ENCODE results near the gene NPIPB6.

The NPIPB6 gene

GRCh38 chr16:28303132-28303531 is 60.2 kb downstream of the NPIPB6 start:
- Histone ChIP-seq H3K4me3 (ENCODE audit: low read length) (no peak overlapping the region), H3K27ac (ENCODE audit: low read depth, low read length) (no peak overlapping the region), H3K9ac (ENCODE audit: low read length) (no peak overlapping the region), H3K36me3 (ENCODE audit: control insufficient read depth, insufficient read depth, low read length) (no peaks in the 10 kb centered on the region), H3K27me3 (ENCODE audit: control insufficient read depth, insufficient read depth, low read length) (no peaks in the 10 kb centered on the region), H3K4me1 (ENCODE audit: control insufficient read depth, insufficient read depth, low read length) (no peaks in the 10 kb centered on the region)

DNA sequence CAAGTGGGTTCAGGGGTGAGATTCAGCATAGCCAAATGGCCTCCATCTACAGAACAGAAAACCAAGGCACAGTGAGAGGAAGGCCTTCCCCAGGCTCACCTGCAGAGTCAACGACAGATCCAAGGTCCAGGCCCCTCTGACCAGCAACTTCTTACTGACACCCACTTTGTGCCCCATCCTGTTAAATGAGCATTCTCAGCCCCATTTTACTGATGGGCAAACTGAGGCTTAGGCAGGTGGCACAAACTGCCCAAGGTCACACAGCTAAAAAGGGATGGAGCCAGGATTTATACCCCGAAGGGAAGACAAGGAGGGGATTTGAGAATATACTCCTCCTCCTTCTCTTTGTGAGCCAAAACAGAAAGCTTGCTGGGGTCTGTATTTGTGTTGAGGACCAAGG is 61.7 kb downstream of the NPIPB6 start:
- no peak overlapping the region for H3K4me3 ChIP-seq (ENCODE audit: low read length)
- H3K36me3 ChIP-seq (ENCODE audit: control insufficient read depth, insufficient read depth, low read length): no peaks in the 10 kb centered on the region
- no peak overlapping the region for H3K27ac ChIP-seq (ENCODE audit: low read depth, low read length)
- no peak overlapping the region for H3K9ac ChIP-seq (ENCODE audit: low read length)
- H3K4me1 ChIP-seq (ENCODE audit: control insufficient read depth, insufficient read depth, low read length): no peaks in the 10 kb centered on the region
- H3K27me3 ChIP-seq (ENCODE audit: control insufficient read depth, insufficient read depth, low read length): no peaks in the 10 kb centered on the region

DNA sequence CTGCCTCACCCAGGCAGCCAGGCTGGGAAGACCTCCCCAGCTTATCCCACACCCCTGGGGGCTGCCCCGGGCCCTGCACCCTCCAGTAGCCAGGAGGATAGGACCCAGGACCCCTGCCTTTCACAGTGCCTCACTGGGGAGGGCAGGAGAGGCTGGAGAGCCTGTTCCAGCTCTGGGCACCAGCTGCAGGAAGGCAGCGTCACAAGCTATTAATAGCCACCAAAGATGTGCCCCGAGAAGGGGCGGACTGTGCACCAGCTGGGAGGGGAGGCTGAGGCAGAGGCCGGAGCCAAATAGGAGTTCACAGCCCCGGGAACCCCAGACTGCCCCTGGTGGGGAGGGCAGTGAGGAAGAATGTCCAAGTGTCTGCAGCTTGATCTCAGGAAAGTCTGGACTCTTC is 62.2 kb downstream of the NPIPB6 start:
- H3K27me3 ChIP-seq (ENCODE audit: control insufficient read depth, insufficient read depth, low read length): no peaks in the 10 kb centered on the region
- no peak overlapping the region for H3K4me3 ChIP-seq (ENCODE audit: low read length)
- no peak overlapping the region for H3K9ac ChIP-seq (ENCODE audit: low read length)
- H3K36me3 ChIP-seq (ENCODE audit: control insufficient read depth, insufficient read depth, low read length): no peaks in the 10 kb centered on the region
- no peaks in the 10 kb centered on the region for H3K4me1 ChIP-seq (ENCODE audit: control insufficient read depth, insufficient read depth, low read length)
- H3K27ac ChIP-seq (ENCODE audit: low read depth, low read length): no peak overlapping the region

DNA sequence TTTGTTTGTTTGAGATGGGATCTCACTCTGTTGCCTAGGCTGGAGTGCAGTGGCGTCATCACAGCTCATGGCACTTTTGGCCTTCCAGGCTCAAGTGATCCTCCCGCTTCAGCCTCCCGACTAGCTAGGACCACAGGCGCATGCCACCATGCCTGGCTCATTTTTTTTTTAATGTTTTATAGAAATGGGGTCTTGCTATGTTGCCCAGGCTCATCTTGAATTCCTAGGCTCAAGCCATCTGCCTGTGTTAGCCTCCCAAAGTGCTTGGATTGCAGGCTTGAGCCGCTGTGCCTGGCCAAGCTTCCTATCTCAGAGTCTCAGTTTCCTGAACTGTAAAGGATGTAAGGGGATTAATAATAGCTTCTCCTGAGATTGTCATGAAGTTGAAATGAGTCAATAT is 63.0 kb downstream of the NPIPB6 start:
- Histone ChIP-seq H3K27me3 (ENCODE audit: control insufficient read depth, insufficient read depth, low read length) (no peaks in the 10 kb centered on the region), H3K9ac (ENCODE audit: low read length) (no peak overlapping the region), H3K4me3 (ENCODE audit: low read length) (no peak overlapping the region), H3K27ac (ENCODE audit: low read depth, low read length) (no peak overlapping the region), H3K4me1 (ENCODE audit: control insufficient read depth, insufficient read depth, low read length) (no peaks in the 10 kb centered on the region), H3K36me3 (ENCODE audit: control insufficient read depth, insufficient read depth, low read length) (no peaks in the 10 kb centered on the region)

- H3K9ac ChIP-seq (ENCODE audit: low read length): no peak overlapping the region
- no peak overlapping the region for H3K27ac ChIP-seq (ENCODE audit: low read depth, low read length)
- no peak overlapping the region for H3K4me3 ChIP-seq (ENCODE audit: low read length)
- H3K36me3 ChIP-seq (ENCODE audit: control insufficient read depth, insufficient read depth, low read length): no peaks in the 10 kb centered on the region
- H3K4me1 ChIP-seq (ENCODE audit: control insufficient read depth, insufficient read depth, low read length): no peaks in the 10 kb centered on the region
- H3K27me3 ChIP-seq (ENCODE audit: control insufficient read depth, insufficient read depth, low read length): peaks cover 5% of the 10 kb centered on the region
Measured at GRCh38 chr16:28298511-28298878, 64.8 kb downstream of the NPIPB6 start.

- H3K27ac ChIP-seq (ENCODE audit: low read depth, low read length): no peak overlapping the region
- peaks cover 6% of the 10 kb centered on the region for H3K27me3 ChIP-seq (ENCODE audit: control insufficient read depth, insufficient read depth, low read length)
Measured at GRCh38 chr16:28297784-28298510, 65.4 kb downstream of the NPIPB6 start.

GRCh38 chr16:28297308-28297707 is 66.0 kb downstream of the NPIPB6 start:
- Histone ChIP-seq H3K4me1 (ENCODE audit: control insufficient read depth, insufficient read depth, low read length) (no peaks in the 10 kb centered on the region), H3K9ac (ENCODE audit: low read length) (no peak overlapping the region), H3K27ac (ENCODE audit: low read depth, low read length) (no peak overlapping the region), H3K4me3 (ENCODE audit: low read length) (no peak overlapping the region), H3K27me3 (ENCODE audit: control insufficient read depth, insufficient read depth, low read length) (peaks cover 9% of the 10 kb centered on the region), H3K36me3 (ENCODE audit: control insufficient read depth, insufficient read depth, low read length) (no peaks in the 10 kb centered on the region)

More at GRCh38 chr16:28297784-28298510, 65.4 kb downstream of the NPIPB6 start:
- H3K4me3 ChIP-seq (ENCODE audit: low read length): no peak overlapping the region
- H3K4me1 ChIP-seq (ENCODE audit: control insufficient read depth, insufficient read depth, low read length): no peaks in the 10 kb centered on the region
- H3K9ac ChIP-seq (ENCODE audit: low read length): no peak overlapping the region
- no peaks in the 10 kb centered on the region for H3K36me3 ChIP-seq (ENCODE audit: control insufficient read depth, insufficient read depth, low read length)

DNA sequence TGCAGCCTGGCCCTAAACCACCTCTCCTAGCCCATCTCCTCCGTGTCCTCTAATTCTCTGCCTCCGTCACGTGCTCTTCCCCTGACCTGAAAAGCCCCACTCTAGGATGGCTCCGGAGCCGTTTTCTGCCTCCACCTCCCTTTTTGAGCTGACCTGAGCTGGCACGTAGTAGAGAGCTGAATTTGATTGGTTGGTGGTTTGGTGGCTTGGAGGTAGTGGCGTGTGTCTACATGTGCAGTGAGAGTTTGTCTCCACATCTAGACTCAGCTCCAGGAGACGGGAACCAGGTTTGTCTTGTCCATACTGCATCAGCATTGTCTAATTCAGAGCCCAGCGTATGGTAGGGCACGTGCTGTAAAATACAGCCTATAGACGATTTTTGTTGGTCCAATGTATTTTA is 68.0 kb downstream of the NPIPB6 start:
- Histone ChIP-seq H3K36me3 (ENCODE audit: control insufficient read depth, insufficient read depth, low read length) (no peaks in the 10 kb centered on the region), H3K4me3 (ENCODE audit: low read length) (no peak overlapping the region), H3K4me1 (ENCODE audit: control insufficient read depth, insufficient read depth, low read length) (no peaks in the 10 kb centered on the region), H3K27me3 (ENCODE audit: control insufficient read depth, insufficient read depth, low read length) (peaks cover 9% of the 10 kb centered on the region), H3K9ac (ENCODE audit: low read length) (no peak overlapping the region), H3K27ac (ENCODE audit: low read depth, low read length) (no peak overlapping the region)

DNA sequence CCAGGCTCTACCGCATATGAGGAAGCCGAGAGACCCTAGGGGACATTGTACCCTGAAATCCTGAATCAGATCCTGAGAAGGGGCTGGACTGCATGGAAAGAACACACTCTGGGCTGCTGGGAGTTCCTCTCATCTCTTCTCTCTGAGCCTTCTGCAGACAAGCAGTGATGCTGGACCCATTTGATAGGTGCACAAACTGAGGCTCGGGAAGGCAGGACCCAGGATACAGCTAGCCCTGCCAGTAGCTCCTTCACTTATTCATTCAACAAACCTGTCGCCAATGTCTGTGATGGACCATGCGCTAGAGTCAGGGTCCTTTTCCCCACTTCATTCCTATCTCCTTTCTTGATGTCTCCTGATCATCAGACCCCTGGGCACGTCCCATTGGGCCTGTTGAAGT is 69.1 kb downstream of the NPIPB6 start:
- H3K9ac ChIP-seq (ENCODE audit: low read length): no peak overlapping the region

DNA sequence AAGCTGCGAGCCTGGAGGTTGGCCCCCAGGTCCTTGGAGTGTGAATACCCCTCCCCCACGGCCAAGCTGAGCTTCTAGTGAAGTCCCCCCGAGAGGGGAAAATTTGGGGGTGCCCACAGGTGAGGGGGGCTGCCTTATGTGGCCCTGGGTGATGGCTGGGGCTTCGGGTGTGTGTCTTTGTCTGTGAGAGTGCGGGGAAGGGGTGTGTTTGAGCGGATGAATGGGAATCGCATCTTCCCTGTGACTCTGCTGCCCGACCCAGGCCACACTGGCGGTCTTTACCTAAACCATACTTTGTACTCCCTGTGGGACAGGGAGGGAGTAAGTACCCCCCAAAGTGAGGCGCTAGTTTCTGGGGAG is 69.7 kb downstream of the NPIPB6 start:
- H3K36me3 ChIP-seq (ENCODE audit: control insufficient read depth, insufficient read depth, low read length): no peaks in the 10 kb centered on the region
- peaks cover 9% of the 10 kb centered on the region for H3K27me3 ChIP-seq (ENCODE audit: control insufficient read depth, insufficient read depth, low read length)
- H3K4me1 ChIP-seq (ENCODE audit: control insufficient read depth, insufficient read depth, low read length): no peaks in the 10 kb centered on the region
- no peak overlapping the region for H3K9ac ChIP-seq (ENCODE audit: low read length)
- no peak overlapping the region for H3K27ac ChIP-seq (ENCODE audit: low read depth, low read length)
- H3K4me3 ChIP-seq (ENCODE audit: low read length): no peak overlapping the region

More for the DNA sequence above, 69.1 kb downstream of the NPIPB6 start:
- Histone ChIP-seq H3K27me3 (ENCODE audit: control insufficient read depth, insufficient read depth, low read length) (peaks cover 9% of the 10 kb centered on the region), H3K27ac (ENCODE audit: low read depth, low read length) (no peak overlapping the region), H3K4me3 (ENCODE audit: low read length) (no peak overlapping the region), H3K4me1 (ENCODE audit: control insufficient read depth, insufficient read depth, low read length) (no peaks in the 10 kb centered on the region), H3K36me3 (ENCODE audit: control insufficient read depth, insufficient read depth, low read length) (no peaks in the 10 kb centered on the region)

DNA sequence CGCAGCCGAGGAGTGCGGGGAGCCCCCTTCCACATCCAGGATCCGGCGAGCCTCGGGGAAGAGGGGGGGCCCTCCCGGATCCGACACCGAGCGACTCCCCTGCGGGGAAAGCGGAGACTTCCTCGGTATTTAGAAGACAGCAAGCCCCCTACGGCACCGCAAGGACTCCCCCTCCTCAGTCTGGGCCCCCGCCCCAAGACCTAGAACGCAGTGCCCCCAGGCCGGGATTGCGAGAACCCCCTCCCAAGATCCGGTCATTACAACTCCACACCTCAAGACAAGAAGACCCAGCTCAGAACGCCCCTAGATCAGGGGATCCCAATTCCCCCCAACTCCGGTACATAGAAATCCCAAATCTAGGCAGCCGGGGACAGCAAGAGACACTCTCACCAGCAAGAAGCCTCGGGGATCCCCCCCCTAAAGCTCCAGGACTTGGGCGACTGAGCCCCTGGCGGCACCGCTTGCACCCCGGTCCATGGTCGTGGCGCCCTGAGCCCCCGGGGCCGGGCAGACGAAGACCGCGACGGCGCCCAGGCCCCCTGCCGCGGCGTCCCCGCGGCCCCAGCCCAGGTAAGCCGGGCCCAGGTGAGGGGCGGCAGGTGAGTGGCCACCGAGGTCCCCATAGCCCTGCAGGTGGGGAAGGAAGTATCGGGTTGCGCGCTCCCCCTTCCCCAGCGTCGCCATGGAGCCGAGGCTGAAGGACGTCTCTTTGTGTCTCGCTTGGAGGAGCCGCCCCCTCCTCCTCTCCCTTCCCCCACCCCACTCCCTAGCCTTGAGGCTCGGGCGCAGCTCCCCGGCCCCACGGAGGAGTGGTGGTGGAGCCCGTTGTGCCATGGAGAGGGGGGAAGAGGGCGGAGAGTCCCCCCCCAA is 70.3 kb downstream of the NPIPB6 start:
- H3K9ac ChIP-seq (ENCODE audit: low read length): no peak overlapping the region
- H3K36me3 ChIP-seq (ENCODE audit: control insufficient read depth, insufficient read depth, low read length): no peaks in the 10 kb centered on the region
- no peaks in the 10 kb centered on the region for H3K4me1 ChIP-seq (ENCODE audit: control insufficient read depth, insufficient read depth, low read length)
- peak overlapping the region; percentile 54 for H3K4me3 ChIP-seq (ENCODE audit: low read length)
- H3K27ac ChIP-seq (ENCODE audit: low read depth, low read length): no peak overlapping the region
- peaks cover 9% of the 10 kb centered on the region for H3K27me3 ChIP-seq (ENCODE audit: control insufficient read depth, insufficient read depth, low read length)
